GM12878 (cell line): ENCODE data around the gene SOX18.

Experiments used
- SP1 ChIP-seq: IDR thresholded peaks from one replicate; pipeline ENCODE4 v1.6.1; 2011; ENCODE audit warnings: low read depth, low read length
- ZNF384 ChIP-seq: IDR thresholded peaks from 2 replicates; pipeline ENCODE4 v1.6.1; 2012; ENCODE audit warnings: low read depth, mild to moderate bottlenecking, low read length, improper control_type of control experiment, borderline replicate concordance
- TF ChIP-seq, protein P1 (sequence below): fragments of 450-650 bp; formaldehyde crosslinking; IDR thresholded peaks from 2 replicates; pipeline ENCODE4 v1.5.0; 2022; ENCODE audit warnings: mild to moderate bottlenecking, missing genetic modification characterization
- TF ChIP-seq, protein P2 (sequence below): IDR thresholded peaks from 2 replicates; pipeline ENCODE4 v1.6.1; 2011; ENCODE audit warnings: borderline replicate concordance, low read depth, mild to moderate bottlenecking, moderate library complexity, mixed read lengths, low read length; ENCODE audit not compliant: insufficient read depth; ENCODE audit errors: extremely low read length

DNA sequence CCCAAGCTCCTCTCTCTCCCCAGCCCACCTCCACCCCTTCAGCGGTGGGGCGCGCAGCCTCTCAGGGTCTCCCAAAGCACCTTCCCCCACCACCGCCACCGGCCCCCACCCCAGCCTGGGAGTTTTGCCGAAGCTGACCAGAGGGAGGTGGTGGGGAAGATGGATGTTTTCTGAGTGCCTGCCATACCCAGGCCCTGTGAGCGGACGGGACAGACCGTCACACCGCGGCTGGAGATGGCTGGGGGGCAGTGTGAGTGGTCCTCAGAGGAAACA is 7.7 kb downstream of the SOX18 start:
- TF ChIP-seq, protein P1, sequence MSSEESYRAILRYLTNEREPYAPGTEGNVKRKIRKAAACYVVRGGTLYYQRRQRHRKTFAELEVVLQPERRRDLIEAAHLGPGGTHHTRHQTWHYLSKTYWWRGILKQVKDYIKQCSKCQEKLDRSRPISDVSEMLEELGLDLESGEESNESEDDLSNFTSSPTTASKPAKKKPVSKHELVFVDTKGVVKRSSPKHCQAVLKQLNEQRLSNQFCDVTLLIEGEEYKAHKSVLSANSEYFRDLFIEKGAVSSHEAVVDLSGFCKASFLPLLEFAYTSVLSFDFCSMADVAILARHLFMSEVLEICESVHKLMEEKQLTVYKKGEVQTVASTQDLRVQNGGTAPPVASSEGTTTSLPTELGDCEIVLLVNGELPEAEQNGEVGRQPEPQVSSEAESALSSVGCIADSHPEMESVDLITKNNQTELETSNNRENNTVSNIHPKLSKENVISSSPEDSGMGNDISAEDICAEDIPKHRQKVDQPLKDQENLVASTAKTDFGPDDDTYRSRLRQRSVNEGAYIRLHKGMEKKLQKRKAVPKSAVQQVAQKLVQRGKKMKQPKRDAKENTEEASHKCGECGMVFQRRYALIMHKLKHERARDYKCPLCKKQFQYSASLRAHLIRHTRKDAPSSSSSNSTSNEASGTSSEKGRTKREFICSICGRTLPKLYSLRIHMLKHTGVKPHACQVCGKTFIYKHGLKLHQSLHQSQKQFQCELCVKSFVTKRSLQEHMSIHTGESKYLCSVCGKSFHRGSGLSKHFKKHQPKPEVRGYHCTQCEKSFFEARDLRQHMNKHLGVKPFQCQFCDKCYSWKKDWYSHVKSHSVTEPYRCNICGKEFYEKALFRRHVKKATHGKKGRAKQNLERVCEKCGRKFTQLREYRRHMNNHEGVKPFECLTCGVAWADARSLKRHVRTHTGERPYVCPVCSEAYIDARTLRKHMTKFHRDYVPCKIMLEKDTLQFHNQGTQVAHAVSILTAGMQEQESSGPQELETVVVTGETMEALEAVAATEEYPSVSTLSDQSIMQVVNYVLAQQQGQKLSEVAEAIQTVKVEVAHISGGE, result no peak
- TF ChIP-seq, protein P2, sequence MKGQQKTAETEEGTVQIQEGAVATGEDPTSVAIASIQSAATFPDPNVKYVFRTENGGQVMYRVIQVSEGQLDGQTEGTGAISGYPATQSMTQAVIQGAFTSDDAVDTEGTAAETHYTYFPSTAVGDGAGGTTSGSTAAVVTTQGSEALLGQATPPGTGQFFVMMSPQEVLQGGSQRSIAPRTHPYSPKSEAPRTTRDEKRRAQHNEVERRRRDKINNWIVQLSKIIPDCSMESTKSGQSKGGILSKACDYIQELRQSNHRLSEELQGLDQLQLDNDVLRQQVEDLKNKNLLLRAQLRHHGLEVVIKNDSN, result no peak
- TF ChIP-seq SP1 (no peak), ZNF384 (no peak)
